Neuron (in vitro differentiated cells): ENCODE results near the gene KLC1.

Source experiments
- H2AFZ ChIP-seq: one replicate; pipeline ENCODE4 v1.6.1; 2013; ENCODE audit warnings: low read depth, mild to moderate bottlenecking, inconsistent platforms, low read length, moderate library complexity
- H3K27me3 ChIP-seq: one replicate; pipeline ENCODE4 v1.6.1; 2013; ENCODE audit warnings: low read length; ENCODE audit not compliant: insufficient read depth
- H3K36me3 ChIP-seq: one replicate; pipeline ENCODE4 v1.6.1; 2013; ENCODE audit warnings: low read length; ENCODE audit not compliant: insufficient read depth
- H3K4me1 ChIP-seq: one replicate; pipeline ENCODE4 v1.6.1; 2013; ENCODE audit warnings: low read length; ENCODE audit not compliant: insufficient read depth
- H3K4me3 ChIP-seq: 2 replicates; pipeline ENCODE4 v1.5.1; 2013; ENCODE audit warnings: mild to moderate bottlenecking, low read length, moderate library complexity
- H3K9me3 ChIP-seq: one replicate; pipeline ENCODE4 v1.6.1; 2013; ENCODE audit warnings: low read length

The KLC1 gene

DNA sequence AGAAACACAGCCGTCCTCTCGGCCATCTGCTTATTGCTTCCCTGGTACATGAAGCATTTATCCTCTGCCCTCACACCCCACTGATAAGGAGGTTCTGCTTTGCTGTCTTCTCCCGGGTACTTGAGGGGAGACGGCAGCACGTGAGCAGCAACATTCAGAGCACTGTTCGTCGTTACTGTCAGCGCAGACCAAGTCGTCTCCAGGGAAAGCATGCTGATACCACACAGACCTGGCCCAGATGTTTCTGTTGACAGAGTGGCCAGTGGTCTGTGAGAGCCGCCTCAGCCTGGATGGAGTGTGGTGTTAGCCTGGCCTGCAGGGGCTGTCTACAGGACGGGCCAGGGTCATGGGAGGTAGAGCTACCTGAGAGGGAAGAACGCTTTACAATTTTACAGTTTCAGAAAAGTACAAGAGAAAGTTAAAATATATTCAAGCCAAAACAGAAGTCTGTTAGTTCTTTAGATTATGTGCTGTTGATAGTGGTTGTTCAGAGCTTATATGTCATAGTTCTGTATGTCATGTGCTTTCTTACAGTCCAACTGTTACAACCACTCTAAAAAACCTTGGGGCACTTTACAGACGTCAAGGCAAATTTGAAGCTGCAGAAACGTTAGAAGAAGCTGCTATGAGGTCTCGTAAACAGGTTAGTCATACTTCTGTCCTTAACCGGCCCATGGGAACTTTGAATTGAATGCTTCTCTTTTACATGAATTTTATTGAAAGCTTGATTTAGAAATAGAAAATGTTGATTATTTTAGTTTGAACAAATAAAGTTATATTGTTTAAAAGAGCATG lies 48.1 kb downstream of the KLC1 start:
- Histone ChIP-seq H3K36me3 (peaks cover 84% of the 10 kb centered on the region), H3K4me1 (no peaks in the 10 kb centered on the region), H3K9me3 (no peaks in the 10 kb centered on the region), H3K27me3 (no peaks in the 10 kb centered on the region), H2AFZ (no peak overlapping the region), H3K4me3 (no peak overlapping the region)

GRCh38 chr14:103679351-103679750 lies 50.3 kb downstream of the KLC1 start:
- Histone ChIP-seq H3K36me3 (peaks cover 79% of the 10 kb centered on the region), H3K9me3 (no peaks in the 10 kb centered on the region)

DNA sequence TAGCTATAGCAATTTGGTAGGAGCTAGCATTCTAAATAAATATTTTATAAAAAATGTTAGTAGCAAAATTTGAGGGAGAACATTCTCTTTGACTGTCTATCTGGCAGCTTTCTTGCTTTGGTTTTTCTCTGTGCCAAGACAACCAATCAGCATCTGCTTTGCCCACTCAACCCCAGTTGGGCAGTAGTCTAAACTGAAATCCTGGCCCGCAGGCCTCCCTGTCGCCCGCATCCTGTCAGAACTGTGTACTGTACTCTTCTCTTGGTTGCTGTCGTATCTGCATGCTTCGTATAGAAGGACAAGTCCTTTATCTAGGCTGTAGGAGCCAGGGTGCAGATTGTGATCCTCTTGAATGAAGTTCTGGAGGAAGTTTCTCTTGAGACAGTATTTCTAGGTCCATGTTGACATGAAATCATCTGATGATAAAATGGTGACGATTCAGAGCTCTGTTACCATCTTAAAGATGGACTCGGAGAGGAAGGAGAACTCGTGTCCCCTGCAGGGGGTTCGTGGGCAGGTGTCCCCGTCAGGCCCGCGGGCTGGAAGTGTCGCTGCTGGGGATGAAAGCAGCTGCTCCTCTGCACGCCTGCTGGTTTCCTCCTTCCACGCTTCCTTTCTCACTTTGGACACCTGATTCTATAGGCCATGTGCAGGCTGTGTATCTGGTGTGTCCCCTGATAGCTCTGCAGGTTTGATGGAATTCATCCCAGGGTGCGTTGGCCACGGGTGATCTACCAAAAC lies 51.6 kb downstream of the KLC1 start:
- no peak overlapping the region for H3K4me3 ChIP-seq
- H2AFZ ChIP-seq: no peak overlapping the region
- H3K4me1 ChIP-seq: no peaks in the 10 kb centered on the region
- H3K36me3 ChIP-seq: peaks cover 77% of the 10 kb centered on the region
- H3K9me3 ChIP-seq: no peaks in the 10 kb centered on the region
- no peaks in the 10 kb centered on the region for H3K27me3 ChIP-seq

More at GRCh38 chr14:103679351-103679750, 50.3 kb downstream of the KLC1 start:
- H3K4me3 ChIP-seq: no peak overlapping the region
- no peak overlapping the region for H2AFZ ChIP-seq
- H3K27me3 ChIP-seq: no peaks in the 10 kb centered on the region
- no peaks in the 10 kb centered on the region for H3K4me1 ChIP-seq

DNA sequence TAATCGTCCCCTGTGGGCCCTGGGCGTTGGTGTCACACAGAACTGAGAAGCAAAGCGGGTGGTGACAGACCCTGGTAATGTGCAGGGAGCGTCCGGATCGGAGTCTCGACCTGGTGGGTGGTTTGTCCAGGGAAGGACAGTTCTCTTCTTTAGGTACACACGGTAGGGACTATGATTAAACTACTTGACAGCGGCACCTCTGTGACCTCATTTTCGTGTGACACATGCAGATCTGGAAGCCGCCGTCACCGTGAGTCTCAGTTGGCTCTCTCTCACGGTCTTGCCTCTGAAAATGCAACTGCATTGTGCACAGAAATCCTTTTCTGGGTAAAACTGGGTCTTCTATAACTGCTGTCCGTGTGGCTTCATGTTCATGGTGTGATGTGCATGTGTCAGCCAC lies 54.1 kb downstream of the KLC1 start:
- H3K36me3 ChIP-seq: peaks cover 81% of the 10 kb centered on the region
- no peaks in the 10 kb centered on the region for H3K4me1 ChIP-seq
- no peaks in the 10 kb centered on the region for H3K9me3 ChIP-seq
- H3K4me3 ChIP-seq: no peak overlapping the region
- H3K27me3 ChIP-seq: no peaks in the 10 kb centered on the region
- no peak overlapping the region for H2AFZ ChIP-seq

GRCh38 chr14:103684471-103684870 lies 55.5 kb downstream of the KLC1 start:
- H3K27me3 ChIP-seq: no peaks in the 10 kb centered on the region
- peaks cover 80% of the 10 kb centered on the region for H3K36me3 ChIP-seq
- H3K4me3 ChIP-seq: no peak overlapping the region
- no peak overlapping the region for H2AFZ ChIP-seq
- no peaks in the 10 kb centered on the region for H3K4me1 ChIP-seq
- no peaks in the 10 kb centered on the region for H3K9me3 ChIP-seq

- H3K36me3 ChIP-seq: peaks cover 79% of the 10 kb centered on the region
- H3K27me3 ChIP-seq: no peaks in the 10 kb centered on the region
- H3K4me3 ChIP-seq: no peak overlapping the region
- no peaks in the 10 kb centered on the region for H3K9me3 ChIP-seq
- no peaks in the 10 kb centered on the region for H3K4me1 ChIP-seq
- H2AFZ ChIP-seq: no peak overlapping the region
Observed at GRCh38 chr14:103684871-103685270, 55.9 kb downstream of the KLC1 start.

DNA sequence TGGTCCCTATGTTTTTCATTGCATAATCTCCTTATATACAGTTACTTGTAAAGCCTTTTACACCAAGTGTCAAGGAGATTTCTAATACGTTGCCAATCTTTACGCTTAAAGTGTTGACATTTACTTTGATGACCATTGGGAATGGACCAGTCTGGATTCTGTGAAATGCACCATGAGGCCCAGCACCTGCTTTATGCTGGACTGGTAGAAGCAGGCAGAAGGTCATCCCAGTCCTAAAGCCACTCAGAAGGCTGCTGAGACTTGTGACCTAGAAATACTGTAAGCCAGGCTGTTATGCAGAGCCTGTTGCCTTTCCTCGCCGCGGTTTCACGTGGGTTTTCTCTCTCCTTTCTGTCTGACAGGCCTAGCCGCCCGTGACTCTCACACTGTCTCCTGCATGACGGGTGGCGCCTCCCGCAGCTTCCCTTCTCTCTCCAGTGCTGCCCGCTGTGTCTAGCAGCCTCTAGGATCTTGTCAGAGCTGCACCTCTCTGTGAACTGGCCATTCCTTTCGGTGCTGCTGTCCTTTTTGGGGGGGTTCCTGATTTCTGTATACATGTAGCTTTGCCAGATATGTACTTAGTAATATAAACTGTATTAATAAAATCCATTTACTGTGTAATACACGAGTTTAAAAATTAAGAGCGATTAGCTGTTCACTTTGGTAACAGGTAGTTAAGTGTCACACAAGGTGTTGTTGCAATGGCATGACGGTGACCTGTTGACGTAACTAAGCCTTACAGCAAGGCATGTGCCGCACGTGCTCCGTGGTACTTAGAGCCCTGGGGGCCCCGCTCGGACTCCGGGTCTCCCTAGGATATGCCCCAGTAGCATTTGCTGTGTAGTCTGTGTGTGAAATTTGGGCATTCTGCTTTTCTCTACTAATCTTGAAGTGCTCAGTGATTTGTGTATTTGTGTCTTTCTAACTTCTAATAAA lies 56.5 kb downstream of the KLC1 start:
- Histone ChIP-seq H3K4me3 (no peak overlapping the region), H2AFZ (no peak overlapping the region), H3K4me1 (no peaks in the 10 kb centered on the region), H3K27me3 (no peaks in the 10 kb centered on the region), H3K9me3 (no peaks in the 10 kb centered on the region), H3K36me3 (peaks cover 72% of the 10 kb centered on the region)

GRCh38 chr14:103686831-103687485 lies 57.9 kb downstream of the KLC1 start:
- Histone ChIP-seq H3K4me3 (no peak overlapping the region), H3K27me3 (no peaks in the 10 kb centered on the region), H3K36me3 (peaks cover 64% of the 10 kb centered on the region), H3K9me3 (no peaks in the 10 kb centered on the region), H3K4me1 (no peaks in the 10 kb centered on the region), H2AFZ (no peak overlapping the region)

DNA sequence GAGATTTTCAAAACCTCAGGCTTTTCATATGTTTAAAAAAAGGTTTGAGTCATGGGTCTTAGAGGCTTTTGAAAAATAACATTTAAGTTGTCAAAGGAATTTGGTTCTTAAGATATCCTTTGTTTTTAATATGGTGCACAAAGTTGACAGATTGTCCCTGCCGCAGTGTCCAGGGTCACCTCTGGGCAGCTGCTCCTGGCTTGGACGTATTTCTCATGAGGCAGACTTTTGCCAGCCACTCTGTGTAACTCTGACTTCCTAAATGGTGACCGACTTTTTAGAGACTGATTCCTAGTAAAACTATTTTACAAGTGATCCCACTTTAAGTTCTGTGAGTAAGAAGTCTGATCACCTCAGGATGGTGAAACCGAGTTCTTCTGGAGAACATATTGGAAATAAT lies 58.7 kb downstream of the KLC1 start:
- Histone ChIP-seq H3K9me3 (no peaks in the 10 kb centered on the region), H3K36me3 (peaks cover 69% of the 10 kb centered on the region), H2AFZ (no peak overlapping the region), H3K4me1 (no peaks in the 10 kb centered on the region), H3K4me3 (no peak overlapping the region), H3K27me3 (no peaks in the 10 kb centered on the region)

DNA sequence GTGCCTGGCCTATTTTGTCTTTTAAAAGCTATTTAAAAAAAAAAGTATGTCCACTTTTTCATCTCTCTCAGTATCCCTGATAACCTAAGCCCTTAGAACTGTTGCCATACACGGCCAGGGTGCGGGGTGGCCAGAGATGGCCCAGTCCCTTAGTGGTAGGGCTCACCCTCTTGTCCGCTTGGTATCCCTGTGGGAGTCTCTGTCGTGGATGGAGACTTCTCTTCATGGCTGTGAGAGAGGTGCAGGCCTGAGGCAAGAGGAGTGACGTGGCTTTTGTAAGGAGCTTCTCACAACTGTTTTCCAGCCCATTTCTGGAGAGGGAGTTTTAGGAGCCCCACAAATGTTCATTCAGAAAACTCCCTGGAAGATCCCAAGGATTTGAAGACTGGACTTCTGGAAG lies 59.4 kb downstream of the KLC1 start:
- no peaks in the 10 kb centered on the region for H3K9me3 ChIP-seq
- H3K36me3 ChIP-seq: peaks cover 68% of the 10 kb centered on the region
- H3K4me3 ChIP-seq: no peak overlapping the region
- H3K27me3 ChIP-seq: no peaks in the 10 kb centered on the region
- no peak overlapping the region for H2AFZ ChIP-seq
- H3K4me1 ChIP-seq: no peaks in the 10 kb centered on the region

- no peak overlapping the region for H3K4me3 ChIP-seq
- peaks cover 70% of the 10 kb centered on the region for H3K36me3 ChIP-seq
- no peaks in the 10 kb centered on the region for H3K9me3 ChIP-seq
- no peak overlapping the region for H2AFZ ChIP-seq
- H3K4me1 ChIP-seq: no peaks in the 10 kb centered on the region
- H3K27me3 ChIP-seq: no peaks in the 10 kb centered on the region
Observed at GRCh38 chr14:103688906-103689902, 60.2 kb downstream of the KLC1 start.

- Histone ChIP-seq H3K27me3 (no peaks in the 10 kb centered on the region), H3K36me3 (peaks cover 72% of the 10 kb centered on the region), H2AFZ (no peak overlapping the region), H3K4me1 (no peaks in the 10 kb centered on the region), H3K4me3 (no peak overlapping the region), H3K9me3 (no peaks in the 10 kb centered on the region)
Observed at GRCh38 chr14:103690332-103690731, 61.3 kb downstream of the KLC1 start.
